ENCODE data around the gene DACT3.
A peak's percentile ranks its signal among the peaks of the same experiment; 100 is the strongest.
"Not testable (repeated sequence)": the region's sequence is repeated elsewhere in the genome, so short reads cannot be mapped to it uniquely, and the experiment has no call there.

Gene DACT3

DNA sequence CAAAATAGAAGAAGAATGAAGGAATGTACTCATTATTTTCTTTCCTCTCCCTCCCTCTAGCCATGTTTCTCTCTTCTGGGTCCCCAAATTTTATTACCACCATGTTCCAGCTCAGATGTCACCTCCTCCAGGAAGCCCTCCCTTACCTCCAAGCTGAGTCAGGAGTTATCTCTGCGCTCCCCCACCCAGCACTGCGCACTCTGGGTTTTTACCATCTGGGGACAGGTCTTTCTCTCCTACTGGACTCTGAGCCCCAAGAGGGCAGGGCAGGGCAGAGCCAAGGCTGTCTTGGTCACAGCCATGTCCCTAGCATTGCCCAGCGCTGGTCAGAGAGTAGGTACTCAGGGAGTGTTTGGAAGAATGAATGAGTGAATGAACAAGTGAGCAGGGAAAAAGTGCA is 27.9 kb downstream of the DACT3 start:
- DNase-seq, result no peak

DNA sequence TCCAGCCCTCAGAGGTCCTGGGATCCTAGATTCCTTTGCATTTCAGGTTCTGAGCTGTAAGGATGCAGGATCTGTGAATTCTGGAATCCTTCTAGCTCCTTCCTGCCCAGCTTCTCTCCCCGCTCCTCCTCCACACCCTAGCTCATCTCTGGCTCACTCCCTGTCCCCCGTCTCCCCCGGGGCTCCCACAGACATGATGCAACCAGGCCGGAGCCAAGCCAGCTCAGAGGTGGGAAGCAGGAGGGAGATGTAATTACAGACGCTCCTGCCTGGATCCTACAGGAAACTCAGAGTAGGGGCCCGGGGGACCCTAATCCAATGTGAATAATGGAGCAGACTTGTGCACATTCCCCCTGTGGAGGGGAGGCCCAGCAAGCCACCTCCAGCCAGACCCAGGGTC is 29.5 kb downstream of the DACT3 start:
- DNase-seq, result no peak

DNA sequence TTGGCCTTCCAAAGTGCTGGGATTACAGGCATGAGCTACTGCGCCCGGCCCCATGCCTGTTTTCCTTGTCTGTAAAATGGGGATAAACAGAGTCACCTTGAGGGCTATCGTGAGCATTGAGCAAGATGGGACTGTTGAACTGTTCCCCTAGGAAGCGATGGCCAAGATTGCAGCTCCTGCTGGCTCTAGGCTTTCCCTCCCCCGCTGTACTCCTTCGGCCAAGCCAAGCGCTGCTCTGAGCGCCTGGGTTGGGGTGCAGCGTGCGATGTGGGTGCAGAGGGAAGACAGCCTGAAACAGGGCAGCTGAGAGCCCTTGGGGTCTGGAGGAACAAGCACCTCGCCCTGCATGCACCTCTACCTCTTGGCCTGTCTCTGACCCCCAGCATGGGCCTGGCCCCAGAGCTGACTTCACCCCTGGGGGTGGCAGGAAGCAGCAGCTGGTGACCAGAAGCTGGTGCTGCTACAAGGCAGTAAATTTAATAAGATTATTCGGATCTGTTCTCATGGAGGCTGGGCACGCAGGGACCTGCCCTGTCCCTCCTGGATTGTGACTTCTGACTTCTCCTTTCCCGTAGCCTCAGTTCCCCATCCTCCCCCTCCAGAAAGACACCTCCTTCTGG is 30.3 kb downstream of the DACT3 start:
- no peak for DNase-seq

DNA sequence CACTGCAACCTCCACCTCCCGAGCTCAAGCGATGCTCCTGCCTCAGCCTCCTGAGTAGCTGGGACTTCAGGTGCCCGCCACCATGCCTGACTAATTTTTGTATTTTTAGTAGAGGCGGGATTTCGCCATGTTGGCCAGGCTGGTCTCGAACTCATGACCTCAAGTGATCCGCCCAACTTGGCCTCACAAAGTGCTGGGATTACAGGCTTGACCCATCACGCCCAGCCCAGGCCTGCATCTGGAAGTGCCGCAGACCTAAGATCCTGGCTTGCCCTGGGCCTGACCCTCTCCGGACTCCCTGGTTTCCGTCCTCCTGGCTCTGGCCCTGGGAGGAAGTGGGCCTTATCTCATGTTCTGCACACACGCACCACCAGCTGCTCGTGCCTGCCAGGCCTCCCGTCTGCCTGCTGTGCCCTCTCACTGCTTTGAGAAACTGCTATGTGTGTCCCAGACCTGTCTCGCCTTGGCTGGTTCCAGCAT is 31.4 kb downstream of the DACT3 start:
- DNase-seq, result no peak

DNA sequence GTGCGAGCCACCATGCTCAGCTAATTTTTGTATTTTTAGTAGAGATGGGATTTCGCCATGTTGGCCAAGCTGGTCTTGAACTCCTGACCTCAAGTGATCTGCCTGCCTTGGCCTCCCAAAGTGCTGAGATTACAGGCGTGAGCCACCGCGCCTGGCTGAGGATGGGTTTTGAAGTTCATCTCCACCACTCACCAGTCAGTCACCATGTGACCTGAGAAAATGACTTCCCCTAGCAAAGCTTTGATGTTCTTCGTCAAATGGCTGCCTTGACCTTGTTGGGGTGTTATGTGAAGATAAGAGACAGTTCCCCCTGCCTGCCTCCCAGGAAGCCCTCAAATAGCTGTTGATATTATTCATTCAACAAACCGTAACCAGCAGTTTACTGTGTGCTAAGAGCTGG is 32.0 kb downstream of the DACT3 start:
- not testable (repeated sequence) for DNase-seq

DNA sequence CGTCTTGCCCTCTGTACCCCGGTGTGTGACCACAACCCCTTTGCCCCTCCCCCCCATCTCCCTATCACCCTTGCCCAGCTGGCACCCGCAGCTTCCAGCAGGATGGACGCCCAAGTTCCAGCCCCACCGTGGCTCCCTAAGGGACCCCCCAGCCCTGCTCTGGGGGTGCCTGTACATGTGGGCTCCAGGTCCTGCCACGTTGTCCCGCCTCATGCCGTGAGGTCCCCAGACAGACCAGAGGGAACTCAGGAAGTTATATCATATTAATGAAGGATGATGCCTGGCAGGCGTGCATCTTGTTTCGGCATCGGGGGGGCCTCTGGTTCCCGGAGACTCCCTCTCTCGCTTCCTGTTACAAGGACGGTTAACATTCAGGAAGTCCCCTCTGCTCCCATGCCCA is 34.5 kb downstream of the DACT3 start:
- peak; percentile 56 for DNase-seq

DNA sequence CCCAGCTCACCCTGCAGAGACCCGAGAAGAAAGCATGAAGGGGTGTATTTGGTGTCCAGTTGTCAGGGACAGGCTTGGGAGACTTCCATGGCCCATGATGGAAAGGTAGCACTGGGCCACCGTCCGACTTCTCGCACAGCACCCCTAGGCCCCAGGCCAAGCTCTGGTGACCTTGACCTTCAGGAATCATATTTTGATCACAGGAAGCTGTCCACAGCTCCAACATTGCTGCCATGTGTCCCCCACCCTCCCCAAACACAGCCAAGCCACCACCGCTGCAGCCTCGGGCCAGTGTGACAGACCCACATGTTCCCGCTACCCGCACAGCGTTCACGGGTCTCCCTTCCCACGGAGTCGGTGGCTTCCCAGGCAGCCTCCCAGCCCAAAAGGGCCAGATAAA is 35.3 kb downstream of the DACT3 start:
- DNase-seq, result no peak

DNA sequence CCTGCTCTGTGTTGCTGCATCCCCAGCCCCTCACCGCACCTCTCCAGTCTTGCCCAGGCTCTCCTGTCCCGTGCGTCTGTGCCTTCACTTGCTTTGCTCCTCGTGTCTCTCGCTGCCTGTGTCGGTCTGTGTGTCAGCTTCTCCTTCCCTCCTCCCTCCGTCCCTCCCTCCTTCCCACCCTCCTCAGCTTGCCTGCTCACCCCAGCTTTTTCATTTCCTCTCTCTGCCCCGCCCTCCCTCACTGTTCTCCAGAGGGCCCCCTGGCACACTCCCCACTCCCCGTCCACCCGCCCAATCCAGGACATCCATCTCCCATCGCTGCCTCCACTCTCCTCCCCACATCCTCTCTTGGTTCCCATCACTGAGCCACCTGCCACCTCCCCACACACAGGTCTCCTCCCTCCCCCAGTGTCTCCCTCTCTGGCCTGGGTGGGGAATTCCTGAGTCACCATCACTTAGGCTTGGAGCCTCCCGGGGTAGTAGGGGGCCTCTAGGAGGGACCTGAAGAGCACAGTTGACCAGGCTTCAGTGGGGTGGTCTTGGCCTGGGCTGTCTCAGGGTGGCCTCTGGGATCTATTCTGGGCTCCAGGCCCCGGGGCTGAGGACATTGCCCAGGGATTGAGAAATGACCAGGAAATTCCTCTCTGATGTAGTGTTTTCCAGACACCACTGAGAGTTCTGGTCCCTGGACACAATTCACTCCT is 35.9 kb downstream of the DACT3 start, which contains the start of gene PTGIR:
TSS of gene PTGIR (minus strand) at position 132 of the 704 bp plus-strand sequence. CDS start 864 bp downstream, outside the sequence.
- DNase-seq, result peak; percentile 74

DNA sequence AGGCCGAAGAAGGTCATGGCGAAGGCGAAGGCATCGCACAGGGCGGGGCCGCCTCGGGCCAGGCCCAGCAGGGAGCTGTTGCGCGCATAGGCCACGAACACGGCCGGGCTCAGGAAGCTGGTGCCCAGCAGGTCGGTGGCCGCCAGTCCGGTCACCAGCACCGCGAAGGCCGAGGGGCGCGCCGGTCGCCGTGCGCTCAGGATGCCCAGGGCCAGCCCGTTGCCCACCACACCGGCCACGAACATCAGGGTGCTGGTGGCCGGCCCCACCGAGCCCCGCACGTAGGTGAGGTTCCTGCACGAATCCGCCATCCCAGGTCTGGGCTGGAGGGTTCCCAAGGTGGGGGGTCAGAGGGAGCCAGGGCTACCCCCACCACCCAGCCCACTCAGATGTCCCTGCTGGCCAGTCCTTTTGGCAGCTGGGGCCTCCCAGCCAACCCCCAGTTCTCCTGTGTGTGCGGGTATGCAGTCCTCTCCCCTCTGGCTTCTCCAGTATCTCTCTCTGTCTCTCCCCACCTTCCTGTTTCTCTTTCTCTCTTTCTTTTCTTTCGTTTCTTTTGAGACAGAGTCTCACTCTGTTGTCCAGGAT is 37.0 kb downstream of the DACT3 start:
- DNase-seq, result no peak

DNA sequence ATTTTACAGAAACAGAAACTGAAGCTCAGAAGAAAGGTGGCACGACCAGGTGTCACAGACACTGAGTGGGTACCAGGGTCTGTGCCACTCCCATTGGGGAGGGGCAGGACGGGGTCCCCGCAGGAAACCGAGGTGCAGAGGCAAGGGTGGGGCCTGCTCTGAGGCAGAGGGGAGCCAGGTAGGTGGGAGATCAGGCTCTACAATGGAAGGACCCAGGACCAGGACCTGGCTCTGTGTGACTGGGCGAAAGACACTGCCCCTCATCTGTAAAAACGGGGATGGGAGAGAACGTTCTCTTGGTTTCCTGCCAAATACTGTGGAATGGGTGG is 38.9 kb downstream of the DACT3 start:
- no peak for DNase-seq

DNA sequence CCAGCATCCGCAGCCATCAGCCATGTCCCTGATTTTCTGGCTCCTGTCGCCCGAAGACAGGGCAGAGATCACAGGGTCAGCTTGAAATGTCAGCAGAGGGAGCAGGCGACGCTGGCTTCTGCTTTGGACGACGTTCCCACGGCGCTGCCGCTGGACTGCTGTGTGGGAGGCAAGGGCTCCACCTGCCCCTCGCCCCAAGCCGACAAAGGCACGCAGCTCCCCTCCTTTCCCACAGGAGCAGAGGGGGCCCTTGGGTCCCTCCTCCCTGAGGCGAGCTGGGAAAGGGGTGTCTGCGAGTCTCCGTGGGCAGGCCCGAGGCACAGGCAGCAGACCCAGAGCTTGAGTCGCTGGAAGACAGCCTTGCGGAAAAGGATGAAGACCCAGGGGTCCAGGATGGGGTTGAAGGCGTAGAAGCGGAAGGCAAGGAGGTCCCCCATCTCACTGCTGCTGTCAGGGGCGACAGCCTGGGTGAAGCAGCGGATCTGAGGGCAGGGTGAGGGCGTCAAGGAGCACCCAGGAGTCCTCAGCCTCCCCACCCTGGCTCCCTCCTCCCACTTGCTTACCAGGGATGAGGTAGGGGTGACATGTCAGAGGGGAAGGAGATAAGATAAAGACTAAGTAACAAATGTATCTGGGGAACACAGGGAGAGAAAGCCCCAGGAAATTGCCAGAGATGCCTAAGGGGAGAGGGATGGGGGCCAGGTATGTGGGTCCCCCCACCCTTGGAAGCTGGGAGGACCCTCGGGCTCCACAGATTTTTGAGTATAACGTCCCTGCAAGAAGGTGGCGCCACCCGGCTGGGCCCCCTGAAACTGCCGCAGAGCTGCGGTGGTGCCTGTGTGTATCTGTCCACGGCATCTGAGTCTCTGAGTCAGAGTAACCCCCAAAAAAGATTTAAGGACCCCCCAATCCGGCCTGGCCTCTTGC is 39.5 kb downstream of the DACT3 start:
- no peak for DNase-seq

DNA sequence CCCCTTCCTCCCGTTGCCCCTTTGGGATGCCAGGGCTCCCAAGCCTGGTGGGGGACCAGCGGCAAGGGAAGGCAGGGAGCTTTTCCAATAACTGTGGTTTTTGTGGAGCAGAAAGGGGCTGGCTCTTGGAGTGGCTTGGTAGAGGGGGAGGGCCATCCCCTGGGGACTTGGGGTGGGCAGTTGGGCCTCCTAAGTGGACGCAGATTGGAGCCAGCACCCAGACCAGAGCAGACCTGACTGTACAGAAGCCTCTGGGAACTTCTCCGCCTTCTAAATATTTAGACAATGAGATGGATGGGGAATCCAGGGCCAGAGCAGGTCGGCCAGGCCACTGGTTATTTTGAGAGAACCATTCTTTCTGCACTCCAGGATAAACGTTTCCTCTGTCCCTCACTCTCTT is 40.3 kb downstream of the DACT3 start:
- DNase-seq, result no peak

DNA sequence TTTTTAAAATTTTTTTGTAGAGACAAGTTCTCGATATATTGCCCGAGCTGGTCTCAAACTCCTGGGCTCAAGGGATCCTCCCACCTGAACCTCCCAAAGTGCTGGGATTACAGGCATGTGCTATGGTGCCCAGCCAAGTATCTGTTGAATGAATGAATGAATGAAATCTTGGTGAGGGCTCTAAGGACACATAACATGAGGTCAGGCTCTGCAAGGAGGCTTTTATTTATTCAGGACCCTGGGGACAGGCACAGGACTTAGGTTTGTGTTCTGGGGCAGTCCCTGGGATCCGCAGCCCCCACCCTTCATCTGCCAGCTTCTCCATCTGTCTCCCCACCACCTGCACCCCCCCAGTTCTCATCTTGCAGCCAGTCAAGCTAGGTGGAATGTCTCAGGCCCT is 40.7 kb downstream of the DACT3 start:
- no peak for DNase-seq

DNA sequence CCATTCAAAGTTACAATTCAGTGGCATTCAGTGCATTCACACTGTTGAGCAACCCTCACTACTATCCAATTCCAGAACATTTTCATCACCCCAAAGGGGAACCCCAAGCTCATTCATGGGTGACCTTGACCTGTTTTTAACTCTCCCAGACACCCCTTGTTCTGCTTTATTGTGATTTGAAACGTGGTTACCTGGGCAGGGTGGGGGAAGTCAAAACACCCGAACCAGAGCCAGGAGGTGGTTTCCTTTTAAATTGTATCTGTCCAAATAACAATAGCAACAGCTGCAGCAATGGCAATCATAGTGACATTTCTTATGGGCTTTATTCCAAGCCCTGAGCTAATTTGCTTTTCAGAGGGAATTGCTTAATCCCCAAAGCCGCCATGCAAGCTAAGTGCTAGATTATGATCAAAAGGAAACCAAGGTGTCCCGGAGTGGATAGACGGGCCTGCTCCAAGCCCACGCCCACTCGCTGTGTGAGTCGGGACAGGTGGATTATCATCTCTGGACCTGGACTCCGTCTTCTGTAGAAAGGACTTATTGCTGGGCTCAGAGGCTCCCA is 42.2 kb downstream of the DACT3 start:
- peak; percentile 63 for DNase-seq

DNA sequence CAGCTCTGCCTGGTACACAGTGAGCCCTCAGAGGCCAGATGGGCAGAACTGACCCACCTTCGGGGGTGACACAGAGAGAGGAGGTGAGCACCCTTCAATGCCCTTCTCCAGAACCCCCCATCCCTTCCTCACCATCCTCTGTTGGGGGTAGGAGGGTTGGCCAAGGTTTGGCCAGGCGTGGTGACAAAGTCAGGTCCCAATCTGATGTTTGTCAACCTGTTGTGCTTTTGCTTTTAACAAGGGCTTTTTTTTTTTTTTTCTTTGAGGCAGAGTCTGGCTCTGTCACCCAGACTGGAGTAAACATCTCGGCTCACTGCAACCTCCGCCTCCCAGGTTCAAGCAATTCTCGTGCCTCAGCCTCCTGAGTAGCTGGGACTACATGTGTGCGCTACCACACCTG is 43.4 kb downstream of the DACT3 start:
- no peak for DNase-seq

DNA sequence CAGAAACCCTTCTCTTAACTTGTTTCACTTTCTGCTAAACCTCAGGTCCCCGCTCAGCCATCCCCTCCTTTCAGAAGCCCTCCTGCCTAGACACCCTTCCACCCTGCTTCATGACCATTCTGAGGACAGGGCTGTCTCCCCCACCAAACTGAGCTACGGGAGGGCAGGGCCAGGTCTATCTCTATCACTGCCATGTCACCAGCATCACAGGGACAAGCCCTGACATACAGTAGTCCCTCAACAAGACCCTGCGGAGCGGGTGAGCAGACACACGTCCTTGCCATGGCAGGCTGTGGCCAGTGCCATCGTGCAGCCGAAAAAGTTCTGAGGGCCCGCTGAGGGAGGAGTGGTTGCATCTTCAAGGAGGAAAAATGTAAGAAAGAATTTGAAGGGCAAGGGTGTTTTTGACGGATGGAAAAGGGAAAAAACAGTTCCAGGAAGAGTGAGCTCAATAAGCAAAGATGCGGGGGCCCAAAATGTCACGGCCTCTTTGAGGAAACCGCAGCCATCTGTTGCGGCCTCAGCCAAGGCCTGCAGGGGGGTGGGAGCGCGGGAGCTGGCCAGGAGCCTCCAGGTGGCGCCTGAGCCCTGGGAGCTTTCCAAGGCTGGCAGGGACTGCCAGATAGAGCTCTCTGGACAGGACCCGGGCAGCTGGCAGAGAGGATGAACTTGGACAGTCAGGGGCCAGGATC is 44.2 kb downstream of the DACT3 start:
- peak; percentile 63 for DNase-seq

DNA sequence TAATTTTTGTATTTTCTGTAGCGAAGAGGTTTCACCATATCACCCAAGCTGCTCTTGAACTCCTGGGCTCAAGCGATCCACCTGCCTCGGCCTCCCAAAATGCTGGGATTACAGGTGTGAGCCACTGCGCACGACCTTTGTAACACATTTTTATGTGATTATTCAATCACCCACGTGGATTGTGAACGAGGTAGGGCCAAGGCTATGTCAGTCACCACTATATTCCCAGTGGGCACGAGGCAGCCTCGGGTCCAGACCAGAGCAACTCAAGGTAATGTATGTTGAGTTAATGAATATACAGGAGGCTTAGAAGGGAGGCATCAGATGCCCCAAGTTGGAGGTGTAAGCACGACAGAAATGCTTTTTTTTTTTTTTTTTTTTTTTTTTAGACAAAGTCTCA is 45.0 kb downstream of the DACT3 start:
- DNase-seq, result no peak

DNA sequence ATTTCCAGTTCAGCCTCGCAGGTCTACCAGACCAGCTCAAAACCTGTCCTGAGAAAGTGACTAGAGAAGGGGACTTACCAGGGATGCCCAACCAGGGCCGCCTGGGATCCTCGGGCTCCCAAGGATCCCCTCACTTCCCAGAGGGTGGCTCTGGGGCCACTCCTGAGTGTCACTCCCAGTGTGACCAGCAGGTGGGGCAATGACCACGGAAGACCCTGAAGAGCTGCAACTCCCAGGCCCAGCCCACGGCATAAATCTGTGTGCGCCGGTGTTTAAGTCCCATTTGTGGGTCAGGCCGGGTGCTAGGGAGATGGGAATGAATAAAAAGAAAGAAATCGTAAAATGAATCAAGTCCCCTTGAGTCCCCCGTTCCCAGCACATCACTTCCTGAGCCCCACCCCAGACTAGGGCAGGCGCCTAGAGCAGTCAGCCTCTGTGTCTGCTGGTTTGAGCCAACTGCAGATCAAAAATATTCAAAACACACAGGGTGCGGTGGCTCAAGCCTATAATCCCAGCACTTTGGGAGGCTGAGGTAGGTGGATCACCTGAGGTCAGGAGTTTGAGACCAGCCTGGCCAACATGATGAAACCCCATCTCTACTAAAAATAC is 46.8 kb downstream of the DACT3 start:
- DNase-seq, result peak; percentile 80

DNA sequence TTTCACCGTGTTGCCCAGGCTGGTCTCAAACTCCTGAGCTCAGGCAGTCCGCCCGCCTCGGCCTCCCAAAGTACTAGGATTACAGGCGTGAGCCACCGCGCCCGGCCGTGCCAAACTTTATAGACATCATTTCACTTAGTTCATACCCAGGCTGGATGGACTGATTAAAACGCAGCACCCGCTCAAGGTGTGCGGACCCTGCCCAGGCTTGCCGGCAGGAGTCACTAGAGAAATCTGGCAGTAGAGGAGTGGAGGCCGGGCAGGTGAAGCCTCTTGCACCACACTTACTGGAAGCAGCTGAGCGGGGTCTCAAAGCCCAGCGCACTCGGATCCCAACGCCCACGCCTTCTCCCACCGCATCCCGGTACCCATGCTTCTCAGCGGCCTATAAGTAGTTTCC is 47.5 kb downstream of the DACT3 start:
- DNase-seq, result no peak

DNA sequence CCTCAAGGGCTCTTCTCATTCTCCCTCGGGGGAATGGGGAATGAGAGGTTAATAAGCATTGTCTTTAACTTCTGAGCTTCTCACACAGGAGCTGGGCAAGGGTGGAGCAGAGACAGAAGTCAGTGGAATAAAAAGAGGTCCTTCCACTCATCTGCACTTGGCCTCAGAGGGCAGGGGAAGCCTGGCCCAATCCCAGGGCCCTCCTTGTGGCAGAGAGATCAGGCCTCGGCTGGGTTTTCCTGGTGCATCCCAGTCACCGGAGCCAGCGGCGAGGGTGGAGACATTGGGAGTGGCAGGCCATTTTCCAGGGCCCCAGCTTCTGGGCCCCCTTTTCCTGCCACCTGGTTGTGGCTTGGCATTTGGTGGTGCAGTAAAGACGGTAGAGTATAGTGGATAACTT is 49.2 kb downstream of the DACT3 start:
- DNase-seq, result no peak

DNA sequence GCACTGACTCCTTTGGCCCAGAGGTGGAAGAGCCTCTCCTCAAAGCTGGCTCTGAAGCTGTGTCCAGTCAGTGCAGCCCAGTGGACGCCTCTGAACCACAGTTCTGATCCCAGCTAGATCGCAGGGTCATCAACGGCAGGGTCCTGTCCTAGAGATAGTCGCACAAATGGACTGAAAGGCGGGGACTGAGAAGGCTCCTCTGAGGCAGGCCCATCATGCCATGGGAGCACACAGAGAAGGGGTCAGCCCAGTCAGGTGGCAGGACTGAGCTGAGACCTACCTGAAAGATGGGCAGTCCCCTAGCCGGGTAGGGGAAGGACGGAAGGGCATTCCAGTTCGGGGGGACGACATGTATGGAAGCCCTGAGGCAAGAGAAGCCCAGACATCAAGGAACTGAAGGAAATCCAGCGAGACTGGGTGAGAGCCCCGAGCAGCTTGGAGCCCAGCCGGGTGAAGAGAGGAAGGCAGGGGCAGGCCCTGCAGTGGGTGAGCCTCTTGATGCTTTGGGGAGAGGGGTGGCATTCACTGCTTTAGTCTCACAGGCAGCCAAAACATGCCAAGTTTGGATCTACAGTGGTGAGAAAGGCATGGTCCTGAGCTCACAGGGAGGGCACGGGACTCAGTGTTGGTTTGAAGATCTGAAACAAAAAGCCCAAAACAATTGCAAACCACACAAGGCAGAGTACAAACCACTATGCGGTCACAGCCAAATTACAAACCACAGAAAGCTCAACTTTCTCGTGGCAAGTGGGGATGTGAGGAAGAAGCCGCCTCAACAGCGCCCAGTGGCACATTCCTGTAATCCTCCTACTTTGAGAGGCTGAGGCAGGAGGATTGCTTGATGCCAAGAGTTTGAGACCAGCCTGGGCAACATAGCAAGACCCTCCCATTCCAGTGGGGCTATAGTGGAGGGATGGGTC is 49.9 kb downstream of the DACT3 start:
- DNase-seq, result peak; percentile 53
